Left lung (tissue), 14 donors: ENCODE results near the gene MGAT2. TPM values are rescaled to one million over a fixed set of nuclear protein-coding genes. Genes with fewer than 3 reads are reported as not detected.

Experiments
- ATAC-seq: fragments of 200-7000 bp; cut with Tn5 transposase; one replicate; pipeline ENCODE4 v1.9.1; 2020; ENCODE audit warnings: moderate library complexity
- DNase-seq, 4 donors: peaks; one replicate each; pipeline ENCODE4 v3.0.0-alpha.2; 2013 to 2020
- H3K27ac ChIP-seq, 2 donors: fragments of 200-600 bp; sonication (generic) in 1 of 2; one replicate each; pipeline versions ENCODE4 v1.5.0 to v1.8.0; 2020 to 2021
- H3K27me3 ChIP-seq, 2 donors: fragments of 200-600 bp; sonication (generic) in 1 of 2; one replicate each; pipeline versions ENCODE4 v1.5.0 to v1.8.0; 2020 to 2021
- H3K36me3 ChIP-seq, 2 donors: fragments of 200-600 bp; sonication (generic) in 1 of 2; one replicate each; pipeline versions ENCODE4 v1.5.0 to v1.8.0; 2020 to 2021
- H3K4me1 ChIP-seq, 2 donors: fragments of 200-600 bp; one replicate each; pipeline ENCODE4 v1.8.0; 2021
- H3K4me3 ChIP-seq, 2 donors: fragments of 200-600 bp; sonication (generic) in 1 of 2; one replicate each; pipeline versions ENCODE4 v1.5.0 to v1.8.0; 2020 to 2021; ENCODE audit warnings: mild to moderate bottlenecking in 1 of 2
- H3K9me3 ChIP-seq, 2 donors: fragments of 200-600 bp; sonication (generic) in 1 of 2; one replicate each; pipeline versions ENCODE4 v1.5.0 to v1.8.0; 2020 to 2021
- CTCF ChIP-seq, 2 donors: fragments of 200-600 bp; sonication (generic) in 1 of 2; IDR thresholded peaks; one replicate each; pipeline versions ENCODE4 v1.5.0 to v1.8.0; 2021; ENCODE audit warnings: antibody characterized with exemption in 2 of 2
- intact Hi-C, 2 donors: fragments of 100-400 bp; cut with DNase I; formaldehyde crosslinking; loops; one replicate each; pipeline versions ENCODE4 v1.11.2 to v1.14.2; 2022
- long read RNA-seq, 12 donors: library from polyadenylated mRNA in 2 of 12; unstranded in 2 of 12; transcript quantifications; one replicate each; pipeline ENCODE4 v2.0.0 and lab custom pipeline, GENCODE V29; 2019 to 2026
- polyA plus RNA-seq, 6 donors: library from polyadenylated mRNA; unstranded; fragments of 120-200 nt; gene quantifications; one replicate each; pipeline ENCODE4 v1.2.1, GENCODE V29; 2013; ENCODE audit not compliant: insufficient read length in 6 of 6
- total RNA-seq, 2 donors: library from RNA; stranded (reverse); fragmentation: NEBNext Ultra II Directional; extraction: Animal tissue kit (Norgen Biotek cat#: 25700); gene quantifications; one replicate each; pipeline ENCODE4 v1.2.1, GENCODE V29; 2021
- donor health status: DM: no; HTN: yes; CAD: no.
- donor health status: DM: no; HTN: no; CAD: no.

MGAT2 gene
- total RNA-seq (10 to 100 TPM; 35.3 to 47.2 TPM), polyA plus RNA-seq (10 to 100 TPM in 5 of 6 donors, 1 to 10 TPM in 1; 8.3 to 22.3 (median 15.2) TPM)
- long read RNA-seq, donor 1, transcript MGAT2-201 (1 exons, 2,687 nt): major isoform, 47 of 99 reads
- long read RNA-seq, donor 1, partial matches to known transcripts: 6 of 99 reads
- long read RNA-seq, donor 1, other reads (novel, unspliced or antisense): 46 of 99 reads
- long read RNA-seq, donor 2, transcript MGAT2-201 (1 exons, 2,687 nt): major isoform, 44 of 120 reads
- long read RNA-seq, donor 2, partial matches to known transcripts: 20 of 120 reads
- long read RNA-seq, donor 2, other reads (novel, unspliced or antisense): 56 of 120 reads
- long read RNA-seq, donor 3, transcript MGAT2-201 (1 exons, 2,687 nt): major isoform, 29 of 29 reads
- long read RNA-seq, donor 3, partial matches to known transcripts: 0 of 29 reads
- long read RNA-seq, donor 3, other reads (novel, unspliced or antisense): 0 of 29 reads
- long read RNA-seq, donor 4, transcript MGAT2-201 (1 exons, 2,687 nt): major isoform, 5 of 5 reads
- long read RNA-seq, donor 4, partial matches to known transcripts: 0 of 5 reads
- long read RNA-seq, donor 4, other reads (novel, unspliced or antisense): 0 of 5 reads
- long read RNA-seq, donor 5, transcript MGAT2-201 (1 exons, 2,687 nt): major isoform, 52 of 52 reads
- long read RNA-seq, donor 5, partial matches to known transcripts: 0 of 52 reads
- long read RNA-seq, donor 5, other reads (novel, unspliced or antisense): 0 of 52 reads
- long read RNA-seq, donor 6, transcript MGAT2-201 (1 exons, 2,687 nt): major isoform, 44 of 44 reads
- long read RNA-seq, donor 6, partial matches to known transcripts: 0 of 44 reads
- long read RNA-seq, donor 6, other reads (novel, unspliced or antisense): 0 of 44 reads
- long read RNA-seq, donor 7, transcript MGAT2-201 (1 exons, 2,687 nt): major isoform, 21 of 21 reads
- long read RNA-seq, donor 7, partial matches to known transcripts: 0 of 21 reads
- long read RNA-seq, donor 7, other reads (novel, unspliced or antisense): 0 of 21 reads
- long read RNA-seq, donor 8, transcript MGAT2-201 (1 exons, 2,687 nt): major isoform, 34 of 90 reads
- long read RNA-seq, donor 8, partial matches to known transcripts: 0 of 90 reads
- long read RNA-seq, donor 8, other reads (novel, unspliced or antisense): 56 of 90 reads
- long read RNA-seq, donor 9, partial matches to known transcripts: 0 of 2 reads
- long read RNA-seq, donor 9, other reads (novel, unspliced or antisense): 0 of 2 reads
- long read RNA-seq, donor 10, partial matches to known transcripts: 0 of 3 reads
- long read RNA-seq, donor 10, other reads (novel, unspliced or antisense): 0 of 3 reads
- long read RNA-seq, donor 11, transcript MGAT2-201 (1 exons, 2,687 nt): major isoform, 37 of 84 reads
- long read RNA-seq, donor 11, partial matches to known transcripts: 0 of 84 reads
- long read RNA-seq, donor 11, other reads (novel, unspliced or antisense): 47 of 84 reads
- long read RNA-seq, donor 12, transcript MGAT2-201 (1 exons, 2,687 nt): major isoform, 44 of 44 reads
- long read RNA-seq, donor 12, partial matches to known transcripts: 0 of 44 reads
- long read RNA-seq, donor 12, other reads (novel, unspliced or antisense): 0 of 44 reads

- Histone ChIP-seq H3K27ac (peak within 1 kb of the TSS; percentile 95 to 98), H3K9me3 (no peaks in the 10 kb centered on the region), H3K4me1 (peaks cover 27 to 61% of the 10 kb centered on the region in 2 donors), H3K4me3 (peak within 1 kb of the TSS; percentile 95 to 99), H3K36me3 (peaks cover 0 to 31% of the 10 kb centered on the region in 2 donors), H3K27me3 (no peaks in the 10 kb centered on the region)
- ATAC-seq (peak; percentile 99), DNase-seq (peak; percentile 97 to 99 (median 98))
- intact Hi-C loops: no loop called here
- peak in 1 of 2 donors; percentile 41 for TF ChIP-seq CTCF (IDR thresholded peaks at IDR 0.05)
These were observed at the start of gene MGAT2, which contains the start of gene RPL36AL for GRCh38 chr14:49620182-49621113. MGAT2 (plus strand) TSS chr14:49620799; CDS start chr14:49621269, 470 bp downstream. RPL36AL (minus strand) TSS chr14:49620626; CDS start chr14:49619104, 1,522 bp downstream.

- no peak for TF ChIP-seq CTCF (IDR thresholded peaks at IDR 0.05)
- Histone ChIP-seq H3K4me3 (no peak overlapping the region), H3K27ac (no peak overlapping the region), H3K9me3 (peaks cover 0 to 6% of the 10 kb centered on the region in 2 donors), H3K27me3 (no peaks in the 10 kb centered on the region), H3K36me3 (peaks cover 0 to 48% of the 10 kb centered on the region in 2 donors), H3K4me1 (no peaks in the 10 kb centered on the region)
- intact Hi-C loops: no loop called here
- DNase-seq (no peak), ATAC-seq (no peak)
These were observed 46.6 kb upstream of the MGAT2 start for GRCh38 chr14:49574038-49574437.

- no peak for DNase-seq
- intact Hi-C loops: no loop called here
- H3K27ac ChIP-seq: no peak overlapping the region
- no peaks in the 10 kb centered on the region for H3K9me3 ChIP-seq
- no peak for TF ChIP-seq CTCF (IDR thresholded peaks at IDR 0.05)
- peaks cover 0 to 7% of the 10 kb centered on the region in 2 donors for H3K4me1 ChIP-seq
- H3K27me3 ChIP-seq: no peaks in the 10 kb centered on the region
- no peak for ATAC-seq
- peaks cover 0 to 61% of the 10 kb centered on the region in 2 donors for H3K36me3 ChIP-seq
- no peak overlapping the region for H3K4me3 ChIP-seq
These were observed 42.5 kb upstream of the MGAT2 start for GRCh38 chr14:49578141-49578540.

- Histone ChIP-seq H3K27ac (no peak overlapping the region), H3K36me3 (peaks cover 0 to 64% of the 10 kb centered on the region in 2 donors), H3K27me3 (no peaks in the 10 kb centered on the region), H3K4me3 (no peak overlapping the region), H3K9me3 (no peaks in the 10 kb centered on the region), H3K4me1 (peaks cover 4 to 24% of the 10 kb centered on the region in 2 donors)
- no peak for TF ChIP-seq CTCF (IDR thresholded peaks at IDR 0.05)
- intact Hi-C loops: no loop called here
- no peak for ATAC-seq
- no peak for DNase-seq
These were observed 40.8 kb upstream of the MGAT2 start for GRCh38 chr14:49579841-49580240.
